Stimulated activated memory B cell treated with anti-CD40 and anti-IgM and Interleukin-4, amounts not matched to agents 10 μg/mL and 1 μg/mL and 100 μg/mL, for 72 hours (primary cell): ENCODE results near the gene MYH16.
"Not testable (repeated sequence)": the region's sequence is repeated elsewhere in the genome, so short reads cannot be mapped to it uniquely, and the experiment has no call there.

Source experiments
- ATAC-seq: fragments of 150-1000 bp; cut with Tn5 transposase; 2 replicates; pipeline ENCODE4 v1.10.0; 2021
- H3K27ac Mint-ChIP-seq: one replicate; pipeline ENCODE4 v1.8.0; 2022; ENCODE audit warnings: mild to moderate bottlenecking, mixed read lengths
- H3K27me3 Mint-ChIP-seq: one replicate; pipeline ENCODE4 v1.8.0; 2022; ENCODE audit warnings: mixed read lengths
- H3K36me3 Mint-ChIP-seq: one replicate; pipeline ENCODE4 v1.8.0; 2022; ENCODE audit warnings: mixed read lengths
- H3K4me1 Mint-ChIP-seq: one replicate; pipeline ENCODE4 v1.8.0; 2022; ENCODE audit warnings: mixed read lengths
- H3K4me3 Mint-ChIP-seq: one replicate; pipeline ENCODE4 v1.8.0; 2022; ENCODE audit warnings: mild to moderate bottlenecking, moderate library complexity, mixed read lengths
- H3K9me3 Mint-ChIP-seq: one replicate; pipeline ENCODE4 v1.8.0; 2022; ENCODE audit warnings: mixed read lengths

The MYH16 gene

DNA sequence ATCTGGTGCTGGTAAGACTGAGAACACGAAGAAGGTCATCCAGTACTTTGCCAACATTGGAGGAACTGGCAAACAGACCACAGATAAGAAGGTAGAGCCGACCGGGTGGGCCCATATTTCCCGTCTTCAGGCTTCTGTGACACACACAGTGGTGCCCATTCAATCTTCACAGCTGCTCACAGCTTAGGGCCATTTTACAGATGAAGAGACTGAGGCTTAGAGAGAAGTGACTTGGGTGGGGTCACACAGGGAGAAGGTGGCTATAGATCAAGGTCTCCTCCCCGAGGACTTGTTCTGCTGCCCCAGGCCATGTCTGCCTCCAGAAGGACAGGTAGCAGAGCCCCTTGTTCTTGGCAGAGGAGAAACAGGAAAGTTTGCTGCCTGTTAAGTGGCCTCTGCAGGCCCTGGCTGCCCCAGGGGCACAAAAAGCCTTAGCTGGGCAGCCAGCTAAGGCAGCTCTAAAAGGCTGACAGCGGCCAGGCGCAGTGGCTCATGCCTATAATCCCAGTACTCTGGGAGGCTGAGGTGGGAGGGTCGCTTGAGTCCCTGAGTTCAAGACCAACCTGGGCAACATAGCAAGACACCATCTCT, 22.6 kb upstream of the MYH16 start:
- Mint-ChIP-seq H3K4me3 (no peak overlapping the region), H3K36me3 (no peaks in the 10 kb centered on the region), H3K4me1 (no peaks in the 10 kb centered on the region), H3K9me3 (no peaks in the 10 kb centered on the region), H3K27ac (no peak overlapping the region), H3K27me3 (peaks cover 26% of the 10 kb centered on the region)
- ATAC-seq, result no peak

DNA sequence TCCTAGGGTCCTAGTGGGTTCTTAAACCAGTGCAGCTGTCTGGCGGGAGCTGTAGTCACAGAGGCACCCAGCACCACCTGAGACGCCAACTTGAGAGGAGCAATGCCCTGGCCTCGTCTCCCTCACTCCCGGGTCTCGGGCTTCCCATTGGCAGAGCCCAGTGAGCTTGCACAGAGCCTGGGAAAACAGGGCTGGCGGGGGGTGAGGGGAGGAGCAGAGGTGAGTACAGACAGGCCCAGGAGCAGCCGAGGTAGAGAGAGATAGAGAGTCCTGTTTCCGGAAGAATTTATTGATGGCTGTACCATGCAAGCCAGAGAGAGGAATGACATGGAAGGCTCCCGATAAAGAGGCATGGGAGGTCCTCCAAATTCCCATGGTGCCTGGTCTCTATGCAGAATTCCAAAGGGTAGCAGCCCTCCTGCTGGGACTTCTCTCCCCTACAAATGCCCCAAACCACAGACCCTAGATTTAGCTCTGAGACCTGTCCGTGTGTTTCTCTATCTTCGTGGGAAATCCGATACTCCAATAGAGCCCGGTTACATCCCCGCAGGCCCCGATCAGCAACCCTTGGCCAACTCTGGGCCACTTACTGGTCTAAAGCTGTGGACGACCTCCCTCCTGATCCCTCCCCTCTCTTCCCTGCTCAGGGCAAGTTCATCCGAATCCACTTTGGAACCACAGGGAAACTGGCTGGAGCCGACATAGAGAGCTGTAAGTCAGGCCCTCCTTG, 20.3 kb upstream of the MYH16 start:
- Mint-ChIP-seq H3K36me3 (no peaks in the 10 kb centered on the region), H3K27ac (no peak overlapping the region), H3K4me1 (no peaks in the 10 kb centered on the region), H3K27me3 (peaks cover 22% of the 10 kb centered on the region), H3K9me3 (no peaks in the 10 kb centered on the region), H3K4me3 (no peak overlapping the region)
- no peak for ATAC-seq

DNA sequence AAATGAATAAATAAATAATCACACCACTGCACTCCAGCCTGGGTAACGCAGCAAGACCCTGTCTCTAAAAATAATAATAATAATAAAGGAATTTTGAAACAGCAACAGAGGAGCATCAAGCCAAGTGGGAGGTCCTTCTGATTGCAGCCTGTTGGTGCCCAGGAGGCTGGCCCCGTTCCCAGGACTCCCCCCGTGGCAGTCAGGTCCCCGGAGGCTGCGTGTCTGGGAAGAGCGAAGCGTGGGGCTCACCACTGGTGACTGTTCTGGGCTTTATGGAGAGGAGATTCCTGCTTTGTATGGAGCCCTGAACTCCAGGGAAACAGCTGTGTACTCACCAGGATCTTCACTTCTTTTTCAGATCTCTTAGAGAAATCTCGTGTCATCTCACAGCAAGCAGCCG, 19.3 kb upstream of the MYH16 start:
- Mint-ChIP-seq H3K27ac (no peak overlapping the region), H3K4me3 (no peak overlapping the region), H3K4me1 (no peaks in the 10 kb centered on the region), H3K9me3 (no peaks in the 10 kb centered on the region), H3K27me3 (peaks cover 22% of the 10 kb centered on the region), H3K36me3 (no peaks in the 10 kb centered on the region)
- no peak for ATAC-seq

DNA sequence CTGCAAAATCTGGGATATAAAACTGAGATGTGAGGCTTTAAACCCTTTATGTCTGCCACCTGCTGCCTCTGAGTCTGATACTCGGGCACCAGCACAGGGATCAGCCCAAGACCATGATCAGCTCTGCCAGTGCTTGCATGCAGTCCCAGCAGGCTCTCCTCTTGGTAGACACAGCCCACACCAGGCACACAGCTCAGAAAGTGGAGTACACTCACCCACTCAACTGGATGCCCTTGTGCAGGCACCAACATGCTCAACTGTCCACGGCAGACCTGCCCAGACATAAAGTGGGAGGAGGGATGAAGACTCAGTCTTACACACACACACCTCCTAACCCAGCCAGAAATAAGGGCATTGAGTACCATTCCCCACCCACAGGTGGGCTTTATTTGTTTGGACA, 18.2 kb upstream of the MYH16 start:
- H3K4me3 Mint-ChIP-seq, result no peak overlapping the region
- H3K27me3 Mint-ChIP-seq, result peaks cover 22% of the 10 kb centered on the region
- no peak for ATAC-seq
- no peak overlapping the region for H3K27ac Mint-ChIP-seq
- no peaks in the 10 kb centered on the region for H3K9me3 Mint-ChIP-seq
- H3K4me1 Mint-ChIP-seq, result no peaks in the 10 kb centered on the region
- H3K36me3 Mint-ChIP-seq, result no peaks in the 10 kb centered on the region

DNA sequence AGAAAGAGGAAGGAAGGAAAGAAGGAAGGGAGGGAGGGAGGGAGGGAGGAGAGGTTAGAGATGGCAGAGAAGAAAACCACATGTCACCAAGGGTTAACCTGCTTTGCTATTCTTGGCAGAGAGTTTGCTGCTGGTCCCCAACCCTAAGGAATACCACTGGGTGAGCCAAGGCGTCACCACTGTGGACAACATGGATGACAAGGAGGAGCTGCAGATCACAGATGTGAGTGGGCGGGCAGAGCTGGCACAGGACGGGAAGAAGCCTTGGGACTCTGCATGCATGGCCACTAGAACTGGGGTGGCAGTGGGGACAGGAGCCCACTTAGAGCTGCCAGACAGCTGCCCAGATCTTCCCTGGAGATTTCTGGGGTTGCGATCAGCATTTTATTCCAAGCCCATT, 17.2 kb upstream of the MYH16 start:
- Mint-ChIP-seq H3K36me3 (no peaks in the 10 kb centered on the region), H3K9me3 (no peaks in the 10 kb centered on the region), H3K4me1 (no peaks in the 10 kb centered on the region), H3K27me3 (peaks cover 15% of the 10 kb centered on the region), H3K27ac (no peak overlapping the region), H3K4me3 (no peak overlapping the region)
- no peak for ATAC-seq

DNA sequence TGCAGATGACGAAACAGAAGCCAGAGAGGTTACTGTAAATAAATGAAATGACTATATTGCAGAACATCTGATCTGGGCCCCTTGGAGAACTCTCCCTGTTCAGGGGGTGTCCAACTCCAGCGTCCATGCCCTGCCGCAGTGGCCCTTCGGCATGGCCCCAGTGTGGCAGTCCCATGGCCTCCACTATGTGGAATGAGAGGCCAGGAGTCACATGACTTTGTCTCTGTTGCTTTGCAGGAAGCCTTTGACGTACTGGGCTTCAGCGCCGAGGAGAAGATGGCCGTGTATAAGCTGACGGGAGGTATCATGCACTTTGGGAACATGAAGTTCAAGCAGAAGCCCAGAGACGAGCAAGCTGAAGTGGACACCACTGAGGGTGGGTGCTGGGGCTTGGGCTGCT, 15.6 kb upstream of the MYH16 start:
- Mint-ChIP-seq H3K9me3 (no peaks in the 10 kb centered on the region), H3K27ac (no peak overlapping the region), H3K4me3 (no peak overlapping the region), H3K27me3 (peaks cover 14% of the 10 kb centered on the region), H3K36me3 (no peaks in the 10 kb centered on the region), H3K4me1 (no peaks in the 10 kb centered on the region)
- no peak for ATAC-seq

DNA sequence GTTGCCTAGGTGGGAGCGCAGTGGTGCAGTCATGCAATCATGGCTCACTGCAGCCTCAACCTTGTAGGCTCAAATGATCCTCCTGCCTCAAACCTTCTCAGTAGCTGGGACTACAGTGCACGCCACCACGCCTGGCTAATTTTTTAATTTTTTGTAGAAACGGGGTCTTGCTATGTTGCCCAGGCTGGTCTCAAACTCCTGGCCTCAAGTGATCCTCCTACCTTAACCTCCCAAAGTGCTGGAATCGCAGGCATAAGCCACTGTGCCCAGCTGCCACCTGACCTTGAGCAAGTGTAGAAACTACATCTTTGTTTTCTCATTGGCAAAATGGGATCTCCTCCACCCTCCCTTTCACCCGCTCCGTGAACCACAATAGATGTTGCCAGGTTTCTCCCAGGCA, 15.0 kb upstream of the MYH16 start:
- Mint-ChIP-seq H3K4me3 (no peak overlapping the region), H3K4me1 (no peaks in the 10 kb centered on the region), H3K27me3 (peaks cover 12% of the 10 kb centered on the region), H3K9me3 (no peaks in the 10 kb centered on the region), H3K27ac (no peak overlapping the region), H3K36me3 (no peaks in the 10 kb centered on the region)
- ATAC-seq, result no peak

DNA sequence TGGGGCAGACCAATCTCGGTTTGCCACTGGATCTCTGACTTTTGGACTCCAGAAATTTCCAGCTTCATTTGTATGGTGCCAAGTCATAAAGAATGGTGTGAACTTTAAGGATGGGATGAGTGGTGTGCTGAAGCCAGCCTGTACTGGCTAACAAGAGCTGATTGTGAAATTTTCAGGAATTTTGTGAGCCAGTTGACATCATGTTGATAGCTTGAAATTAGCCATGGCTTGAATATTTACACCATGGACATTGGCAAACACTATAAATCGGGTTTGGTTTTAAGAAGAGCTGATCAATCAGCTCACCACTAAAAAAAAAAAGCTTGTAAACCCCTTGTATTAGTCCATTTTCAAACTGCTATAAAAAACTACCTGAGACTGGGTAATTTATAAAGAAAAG, 14.1 kb upstream of the MYH16 start:
- H3K4me1 Mint-ChIP-seq, result no peaks in the 10 kb centered on the region
- no peaks in the 10 kb centered on the region for H3K36me3 Mint-ChIP-seq
- no peak overlapping the region for H3K27ac Mint-ChIP-seq
- no peak for ATAC-seq
- H3K9me3 Mint-ChIP-seq, result no peaks in the 10 kb centered on the region
- H3K4me3 Mint-ChIP-seq, result no peak overlapping the region
- H3K27me3 Mint-ChIP-seq, result peaks cover 12% of the 10 kb centered on the region

DNA sequence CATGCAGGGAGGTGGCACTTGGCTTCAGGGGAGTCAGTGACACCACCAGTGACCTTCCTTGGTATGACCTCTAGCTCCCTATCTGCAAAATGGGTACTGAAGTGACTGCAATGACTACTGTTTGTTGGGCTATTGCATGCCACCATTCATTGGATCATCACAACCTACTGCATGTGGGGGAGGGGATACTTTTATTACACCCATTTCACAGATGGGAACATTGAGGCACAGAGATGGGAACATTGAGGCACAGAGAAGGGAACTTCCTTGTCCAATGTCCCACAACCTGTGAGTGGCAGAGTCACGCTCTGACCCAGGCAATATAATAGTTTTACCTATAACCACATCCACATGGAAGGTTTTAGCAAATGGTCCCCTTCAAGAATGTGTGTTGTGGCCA, 12.2 kb upstream of the MYH16 start:
- no peaks in the 10 kb centered on the region for H3K9me3 Mint-ChIP-seq
- no peak overlapping the region for H3K4me3 Mint-ChIP-seq
- H3K27me3 Mint-ChIP-seq, result peaks cover 12% of the 10 kb centered on the region
- no peak for ATAC-seq
- no peak overlapping the region for H3K27ac Mint-ChIP-seq
- H3K4me1 Mint-ChIP-seq, result no peaks in the 10 kb centered on the region
- no peaks in the 10 kb centered on the region for H3K36me3 Mint-ChIP-seq

DNA sequence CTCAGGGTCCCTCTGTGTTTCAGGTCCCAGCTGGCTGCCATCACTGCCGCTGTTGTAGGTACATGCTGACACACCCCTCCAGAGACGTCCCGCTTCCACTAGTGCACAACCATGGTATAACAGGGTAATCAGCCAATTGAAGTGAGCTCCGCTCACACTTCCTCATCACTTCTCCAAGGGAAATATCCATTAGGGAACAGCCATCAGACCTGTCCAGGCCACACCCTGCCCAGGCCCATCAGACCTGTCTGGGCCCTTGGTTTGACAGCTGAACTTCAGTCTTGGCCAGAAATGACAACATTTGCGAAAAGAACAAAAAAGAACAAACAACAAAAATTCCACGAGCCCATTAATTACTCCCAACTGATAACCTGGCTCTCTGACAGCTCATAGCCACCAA, 11.0 kb upstream of the MYH16 start:
- no peak overlapping the region for H3K4me3 Mint-ChIP-seq
- H3K27ac Mint-ChIP-seq, result no peak overlapping the region
- no peaks in the 10 kb centered on the region for H3K4me1 Mint-ChIP-seq
- no peak for ATAC-seq
- no peaks in the 10 kb centered on the region for H3K9me3 Mint-ChIP-seq
- peaks cover 18% of the 10 kb centered on the region for H3K27me3 Mint-ChIP-seq
- no peaks in the 10 kb centered on the region for H3K36me3 Mint-ChIP-seq

DNA sequence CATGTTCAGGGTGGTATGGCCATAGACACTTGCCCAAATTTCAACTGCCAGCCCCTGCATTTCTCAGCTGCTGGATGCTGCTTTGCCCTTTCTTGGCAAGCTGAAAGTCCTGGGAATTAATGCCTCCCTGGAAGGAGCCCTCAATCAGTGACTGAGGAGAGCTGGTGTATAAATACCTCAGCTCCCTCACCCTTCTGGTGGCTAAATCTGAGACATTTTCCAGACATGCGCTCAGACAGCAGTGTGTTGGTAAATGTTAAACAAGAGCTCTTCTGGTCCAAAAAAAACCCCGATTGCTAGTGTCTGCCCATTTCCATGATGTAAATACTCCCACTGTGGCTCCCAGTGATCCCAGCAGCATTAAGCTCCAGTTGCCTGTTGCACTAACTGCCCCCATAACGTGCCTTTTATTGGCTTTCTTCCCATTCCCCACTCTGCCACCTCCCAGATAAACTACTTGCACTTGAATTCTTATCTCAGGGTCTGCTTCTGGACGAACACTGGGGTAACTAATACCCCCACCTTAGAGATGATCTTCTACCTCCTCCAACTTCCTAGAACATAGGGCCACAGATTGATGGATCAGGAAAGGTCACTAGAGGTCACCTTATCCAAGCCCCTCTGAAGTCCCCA, 6.7 kb upstream of the MYH16 start:
- Mint-ChIP-seq H3K9me3 (no peaks in the 10 kb centered on the region), H3K4me3 (no peak overlapping the region), H3K36me3 (no peaks in the 10 kb centered on the region), H3K27me3 (peaks cover 21% of the 10 kb centered on the region), H3K27ac (no peak overlapping the region), H3K4me1 (no peaks in the 10 kb centered on the region)
- ATAC-seq, result no peak

DNA sequence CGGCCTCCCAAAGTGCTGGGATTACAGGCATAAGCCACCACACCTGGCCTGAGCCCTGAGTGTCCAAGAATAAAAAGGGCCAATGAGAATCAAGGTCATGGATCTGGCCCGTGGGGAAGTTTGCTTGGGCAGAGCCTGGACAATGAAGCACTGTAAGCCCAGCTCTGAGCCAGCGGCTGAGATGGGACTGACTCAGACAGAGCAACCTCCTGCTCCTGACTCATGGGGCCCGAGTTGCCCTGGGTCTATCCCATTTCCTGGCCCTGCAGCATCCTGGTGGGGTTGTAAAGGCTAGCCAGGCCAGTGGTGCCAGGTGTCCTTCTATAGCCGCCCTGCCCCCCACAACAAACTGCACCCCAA, 5.2 kb upstream of the MYH16 start:
- no peaks in the 10 kb centered on the region for H3K9me3 Mint-ChIP-seq
- H3K4me3 Mint-ChIP-seq, result no peak overlapping the region
- peaks cover 10% of the 10 kb centered on the region for H3K27me3 Mint-ChIP-seq
- H3K27ac Mint-ChIP-seq, result no peak overlapping the region
- no peak for ATAC-seq
- H3K4me1 Mint-ChIP-seq, result no peaks in the 10 kb centered on the region
- H3K36me3 Mint-ChIP-seq, result no peaks in the 10 kb centered on the region

DNA sequence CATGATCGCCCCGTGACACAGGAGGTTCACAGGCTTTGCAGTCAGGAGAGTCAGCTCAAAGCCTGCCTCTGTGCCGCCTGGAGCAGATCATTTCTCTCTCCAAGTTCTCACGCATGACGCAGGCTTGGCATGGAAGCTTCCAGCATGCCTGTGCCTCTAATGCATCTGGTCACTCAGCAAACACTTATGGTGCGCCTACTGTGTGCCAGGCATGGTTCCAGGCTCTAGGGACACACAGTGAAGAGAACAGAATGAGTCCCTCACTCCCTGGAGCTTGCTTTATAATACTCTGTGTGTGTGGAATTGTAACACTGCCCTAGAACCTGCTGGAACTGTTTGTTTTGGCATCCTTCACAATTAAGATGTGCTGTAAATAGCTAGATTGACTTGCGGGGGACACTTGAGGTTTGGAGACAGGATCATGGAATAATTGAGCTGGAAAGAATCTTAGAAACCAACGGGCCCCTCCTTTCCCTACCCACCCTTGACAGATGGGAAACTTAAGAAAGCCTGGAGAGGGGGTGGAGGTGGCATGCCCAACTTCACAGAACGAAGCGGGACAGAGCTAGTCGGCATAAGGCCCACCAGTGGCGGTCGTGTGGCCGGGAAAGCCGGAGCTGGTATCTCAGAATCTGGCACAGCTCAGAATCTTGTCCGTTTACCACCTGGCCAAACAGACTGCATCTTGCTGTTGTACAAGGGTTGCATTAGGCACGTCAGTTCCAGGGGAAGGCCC, 4.6 kb upstream of the MYH16 start:
- Mint-ChIP-seq H3K9me3 (no peaks in the 10 kb centered on the region), H3K27me3 (peaks cover 10% of the 10 kb centered on the region), H3K4me3 (no peak overlapping the region), H3K36me3 (no peaks in the 10 kb centered on the region), H3K4me1 (no peaks in the 10 kb centered on the region), H3K27ac (no peak overlapping the region)
- ATAC-seq, result no peak

DNA sequence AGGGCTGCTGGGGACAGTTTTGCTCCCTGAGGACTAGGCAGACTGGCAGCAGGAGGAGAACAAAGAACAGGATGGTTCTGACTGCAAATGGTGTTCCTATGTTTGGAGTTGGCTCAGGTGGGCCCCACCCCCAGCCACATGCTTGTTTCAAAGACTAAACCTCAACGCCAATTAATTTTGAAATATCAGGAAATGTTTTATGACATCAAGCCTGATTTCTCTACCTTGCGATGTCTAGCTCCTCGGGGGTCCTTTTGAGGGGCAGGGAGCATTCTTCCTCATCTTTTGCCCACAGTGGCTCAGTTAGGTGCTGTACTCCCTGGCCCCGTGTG, 4.1 kb upstream of the MYH16 start:
- peaks cover 15% of the 10 kb centered on the region for H3K27me3 Mint-ChIP-seq
- H3K27ac Mint-ChIP-seq, result no peak overlapping the region
- no peaks in the 10 kb centered on the region for H3K9me3 Mint-ChIP-seq
- no peaks in the 10 kb centered on the region for H3K36me3 Mint-ChIP-seq
- no peak for ATAC-seq
- no peak overlapping the region for H3K4me3 Mint-ChIP-seq
- H3K4me1 Mint-ChIP-seq, result no peaks in the 10 kb centered on the region

DNA sequence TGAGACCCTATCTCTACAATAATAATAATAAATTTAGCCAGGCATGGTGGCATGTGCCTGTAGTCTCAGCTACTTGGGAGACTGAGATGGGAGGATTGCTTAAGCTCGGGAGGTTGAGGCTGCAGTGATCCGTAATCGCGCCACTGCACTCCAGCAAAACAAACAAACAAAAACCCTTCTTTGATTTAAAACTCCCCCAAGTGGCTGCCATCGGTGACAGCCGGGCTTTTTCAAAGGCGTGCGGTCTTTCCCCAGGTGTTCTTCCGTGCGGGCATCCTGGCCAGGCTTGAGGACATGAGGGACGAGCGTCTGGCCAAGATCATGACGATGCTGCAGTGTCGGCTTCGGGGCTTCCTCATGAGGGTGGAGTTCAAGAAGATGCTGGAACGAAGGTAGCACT, 1.9 kb upstream of the MYH16 start:
- no peaks in the 10 kb centered on the region for H3K36me3 Mint-ChIP-seq
- H3K4me3 Mint-ChIP-seq, result no peak overlapping the region
- no peak for ATAC-seq
- H3K9me3 Mint-ChIP-seq, result no peaks in the 10 kb centered on the region
- H3K27ac Mint-ChIP-seq, result no peak overlapping the region
- H3K4me1 Mint-ChIP-seq, result no peaks in the 10 kb centered on the region
- H3K27me3 Mint-ChIP-seq, result peaks cover 22% of the 10 kb centered on the region

DNA sequence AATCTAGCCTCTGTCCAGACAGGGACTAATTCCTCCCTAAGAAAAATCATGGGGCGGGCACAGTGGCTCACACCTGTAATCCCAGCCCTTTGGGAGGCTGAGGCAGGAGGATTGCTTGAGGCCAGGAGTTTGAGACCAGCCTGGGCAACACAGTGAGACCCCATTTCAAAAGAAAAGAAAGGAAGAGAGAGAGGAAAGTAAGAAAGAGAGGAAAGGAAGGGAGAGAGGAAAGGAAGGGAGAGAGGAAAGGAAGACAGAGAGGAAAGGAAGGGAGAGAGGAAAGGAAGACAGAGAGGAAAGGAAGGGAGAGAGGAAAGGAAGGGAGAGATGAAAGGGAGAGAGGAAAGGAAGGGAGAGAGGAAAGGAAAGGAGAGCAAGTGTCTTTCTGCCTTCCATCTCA, 922 bp downstream of the MYH16 start:
- H3K27ac Mint-ChIP-seq, ATAC-seq, H3K9me3 Mint-ChIP-seq, H3K36me3 Mint-ChIP-seq, H3K4me3 Mint-ChIP-seq, H3K4me1 Mint-ChIP-seq: not testable (repeated sequence)
- H3K27me3 Mint-ChIP-seq, result peaks cover 12% of the 10 kb centered on the region
